ENCODE data around the gene RHBDL2. TPM values are rescaled to one million over a fixed set of nuclear protein-coding genes. Genes with fewer than 3 reads are reported as not detected.

Gene RHBDL2
- total RNA-seq, 1 experiment from 2014 or later: not detected

- Histone ChIP-seq H3K4me3 (replicated peaks in 1 of 2; ENCODE audit: low read depth in 1 of 2, low read length in 2 of 2) (no peak overlapping the region), H4K20me1 (ENCODE audit: insufficient read depth) (no peaks in the 10 kb centered on the region), H3K27me3 (ENCODE audit: insufficient read depth, low read length) (no peaks in the 10 kb centered on the region), H3K4me1 (ENCODE audit: control insufficient read depth in 1 of 2, insufficient read depth in 2 of 2, low read length in 2 of 2) (no peaks in the 10 kb centered on the region), H3K36me3 (ENCODE audit: control insufficient read depth in 1 of 2, insufficient read depth in 2 of 2, low read length in 2 of 2) (no peaks in the 10 kb centered on the region), H3K27ac (ENCODE audit: low read depth, low read length) (no peak overlapping the region), H3K9me3 (ENCODE audit: control insufficient read depth in 1 of 2, insufficient read depth in 1 of 2, low read depth in 1 of 2, low read length in 2 of 2) (no peaks in the 10 kb centered on the region), H3K9ac (ENCODE audit: low read length) (no peak overlapping the region), H2AFZ (ENCODE audit: low read depth, low read length, poor library complexity, severe bottlenecking) (no peak overlapping the region), H3K9me2 (ENCODE audit: insufficient read depth) (no peaks in the 10 kb centered on the region), H3K79me2 (ENCODE audit: insufficient read depth, low read length) (no peaks in the 10 kb centered on the region), H3K4me2 (ENCODE audit: low read length) (no peak overlapping the region)
- ChIA-PET RAD21 (ENCODE audit: low non-redundant PET in 1 of 2, low total read pairs in 2 of 2, uncharacterized antibody in 2 of 2, unreplicated experiment in 2 of 2) (no interaction called here), POLR2A (no interaction called here), CTCF (no interaction called here)
- DNase-seq (ENCODE audit: low read depth, low spot score) (no peak), ATAC-seq (no peak)
- TF ChIP-seq POLR2A (IDR thresholded peaks at IDR 0.05; ENCODE audit: borderline replicate concordance, extremely low read depth, insufficient read depth, insufficient read length) (no peak), MAX (IDR thresholded peaks at IDR 0.05) (no peak), ELF1 (IDR thresholded peaks at IDR 0.05; ENCODE audit: borderline replicate concordance, low read depth) (no peak), ZFX (IDR thresholded peaks at IDR 0.05) (no peak), CBX3 (IDR thresholded peaks at IDR 0.05; ENCODE audit: low read depth) (no peak), SRF (IDR thresholded peaks at IDR 0.05; ENCODE audit: low read depth) (no peak), YY1 (IDR thresholded peaks at IDR 0.05; ENCODE audit: extremely low read depth, insufficient replicate concordance, low read depth, low read length) (no peak), EZH2 (IDR thresholded peaks at IDR 0.05) (no peak), JUND (IDR thresholded peaks at IDR 0.05) (no peak), TCF7L2 (IDR thresholded peaks at IDR 0.05; ENCODE audit: borderline replicate concordance, extremely low read depth, insufficient read depth, insufficient read length) (no peak), REST (IDR thresholded peaks at IDR 0.05; ENCODE audit: low read depth) (no peak), EGR1 (IDR thresholded peaks at IDR 0.05; ENCODE audit: low read depth) (no peak), SIN3A (IDR thresholded peaks at IDR 0.05; ENCODE audit: low read depth) (no peak), RAD21 (IDR thresholded peaks at IDR 0.05; ENCODE audit: low read depth) (no peak)
- TF ChIP-seq, protein P1, sequence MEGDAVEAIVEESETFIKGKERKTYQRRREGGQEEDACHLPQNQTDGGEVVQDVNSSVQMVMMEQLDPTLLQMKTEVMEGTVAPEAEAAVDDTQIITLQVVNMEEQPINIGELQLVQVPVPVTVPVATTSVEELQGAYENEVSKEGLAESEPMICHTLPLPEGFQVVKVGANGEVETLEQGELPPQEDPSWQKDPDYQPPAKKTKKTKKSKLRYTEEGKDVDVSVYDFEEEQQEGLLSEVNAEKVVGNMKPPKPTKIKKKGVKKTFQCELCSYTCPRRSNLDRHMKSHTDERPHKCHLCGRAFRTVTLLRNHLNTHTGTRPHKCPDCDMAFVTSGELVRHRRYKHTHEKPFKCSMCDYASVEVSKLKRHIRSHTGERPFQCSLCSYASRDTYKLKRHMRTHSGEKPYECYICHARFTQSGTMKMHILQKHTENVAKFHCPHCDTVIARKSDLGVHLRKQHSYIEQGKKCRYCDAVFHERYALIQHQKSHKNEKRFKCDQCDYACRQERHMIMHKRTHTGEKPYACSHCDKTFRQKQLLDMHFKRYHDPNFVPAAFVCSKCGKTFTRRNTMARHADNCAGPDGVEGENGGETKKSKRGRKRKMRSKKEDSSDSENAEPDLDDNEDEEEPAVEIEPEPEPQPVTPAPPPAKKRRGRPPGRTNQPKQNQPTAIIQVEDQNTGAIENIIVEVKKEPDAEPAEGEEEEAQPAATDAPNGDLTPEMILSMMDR (IDR thresholded peaks at IDR 0.05 in 2 of 3, conservative IDR thresholded peaks at IDR 0.05 in 1 of 3; ENCODE audit: borderline replicate concordance in 1 of 3, insufficient read depth in 1 of 3, low read depth in 2 of 3, low read length in 2 of 3): no peak
- TF ChIP-seq, protein P2, sequence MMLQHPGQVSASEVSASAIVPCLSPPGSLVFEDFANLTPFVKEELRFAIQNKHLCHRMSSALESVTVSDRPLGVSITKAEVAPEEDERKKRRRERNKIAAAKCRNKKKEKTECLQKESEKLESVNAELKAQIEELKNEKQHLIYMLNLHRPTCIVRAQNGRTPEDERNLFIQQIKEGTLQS (IDR thresholded peaks at IDR 0.05): no peak
- no TSS peak for BruUV-seq (replicated peaks)
- intact Hi-C loops (cut with micrococcal nuclease): no loop called here
These were observed 42.9 kb downstream of the RHBDL2 start for GRCh38 chr1:38898653-38899230.
